ENCODE results near the gene KLRB1.
"Not testable (repeated sequence)": the region's sequence is repeated elsewhere in the genome, so short reads cannot be mapped to it uniquely, and the experiment has no call there.

The KLRB1 gene

GRCh38 chr12:9567151-9567550 lies 40.6 kb downstream of the KLRB1 start:
- H3K9me3 ChIP-seq (replicated peaks; ENCODE audit: insufficient read depth, low read length); H3K36me3 ChIP-seq (replicated peaks; ENCODE audit: insufficient read depth, low read length); H3K4me2 ChIP-seq (ENCODE audit: low read depth, low read length); H3F3A ChIP-seq (ENCODE audit: insufficient read depth, low read length); H3K4me3 ChIP-seq (ENCODE audit: low read length); H3K79me2 ChIP-seq (ENCODE audit: low read length); H3K27me3 ChIP-seq (replicated peaks; ENCODE audit: insufficient read depth, low read length); H3K27ac ChIP-seq (ENCODE audit: low read length); H2AFZ ChIP-seq (ENCODE audit: low read length); H3K4me1 ChIP-seq (ENCODE audit: low read length); H4K20me1 ChIP-seq (ENCODE audit: insufficient read depth, low read length); DNase-seq; H3K9me2 ChIP-seq (replicated peaks; ENCODE audit: insufficient read depth, low read length); H3K9ac ChIP-seq (ENCODE audit: low read length): not testable (repeated sequence)

GRCh38 chr12:9566113-9566512 lies 41.6 kb downstream of the KLRB1 start:
- H3K4me3 ChIP-seq (ENCODE audit: low read length); DNase-seq; H3K27ac ChIP-seq (ENCODE audit: low read length); H4K20me1 ChIP-seq (ENCODE audit: insufficient read depth, low read length); H3F3A ChIP-seq (ENCODE audit: insufficient read depth, low read length); H3K4me1 ChIP-seq (ENCODE audit: low read length); H3K9ac ChIP-seq (ENCODE audit: low read length); H3K4me2 ChIP-seq (ENCODE audit: low read depth, low read length); H3K9me3 ChIP-seq (replicated peaks; ENCODE audit: insufficient read depth, low read length); H2AFZ ChIP-seq (ENCODE audit: low read length); H3K79me2 ChIP-seq (ENCODE audit: low read length); H3K27me3 ChIP-seq (replicated peaks; ENCODE audit: insufficient read depth, low read length); H3K9me2 ChIP-seq (replicated peaks; ENCODE audit: insufficient read depth, low read length); H3K36me3 ChIP-seq (replicated peaks; ENCODE audit: insufficient read depth, low read length): not testable (repeated sequence)

- not testable (repeated sequence) for H3K27me3 ChIP-seq (replicated peaks; ENCODE audit: insufficient read depth, low read length); H3K79me2 ChIP-seq (ENCODE audit: low read length); H3F3A ChIP-seq (ENCODE audit: insufficient read depth, low read length); H4K20me1 ChIP-seq (ENCODE audit: insufficient read depth, low read length); H3K9me3 ChIP-seq (replicated peaks; ENCODE audit: insufficient read depth, low read length); H3K4me1 ChIP-seq (ENCODE audit: low read length); H3K4me3 ChIP-seq (ENCODE audit: low read length); H2AFZ ChIP-seq (ENCODE audit: low read length); H3K9me2 ChIP-seq (replicated peaks; ENCODE audit: insufficient read depth, low read length); H3K4me2 ChIP-seq (ENCODE audit: low read depth, low read length); H3K36me3 ChIP-seq (replicated peaks; ENCODE audit: insufficient read depth, low read length); H3K9ac ChIP-seq (ENCODE audit: low read length)
- peak overlapping the region; percentile 44; the same call in 1 of the 2 replicates for H3K27ac ChIP-seq (ENCODE audit: low read length)
- peak; percentile 94 for DNase-seq
These were observed 43.3 kb downstream of the KLRB1 start for GRCh38 chr12:9564418-9564817.

GRCh38 chr12:9562841-9563453 lies 44.8 kb downstream of the KLRB1 start:
- H3K36me3 ChIP-seq (replicated peaks; ENCODE audit: insufficient read depth, low read length); H3K4me1 ChIP-seq (ENCODE audit: low read length); DNase-seq; H3K9ac ChIP-seq (ENCODE audit: low read length); H2AFZ ChIP-seq (ENCODE audit: low read length); H4K20me1 ChIP-seq (ENCODE audit: insufficient read depth, low read length); H3K4me3 ChIP-seq (ENCODE audit: low read length); H3K27ac ChIP-seq (ENCODE audit: low read length); H3K9me2 ChIP-seq (replicated peaks; ENCODE audit: insufficient read depth, low read length); H3K27me3 ChIP-seq (replicated peaks; ENCODE audit: insufficient read depth, low read length); H3K4me2 ChIP-seq (ENCODE audit: low read depth, low read length); H3F3A ChIP-seq (ENCODE audit: insufficient read depth, low read length); H3K79me2 ChIP-seq (ENCODE audit: low read length); H3K9me3 ChIP-seq (replicated peaks; ENCODE audit: insufficient read depth, low read length): not testable (repeated sequence)

- not testable (repeated sequence) for H3K9ac ChIP-seq (ENCODE audit: low read length); H3F3A ChIP-seq (ENCODE audit: insufficient read depth, low read length); H3K9me2 ChIP-seq (replicated peaks; ENCODE audit: insufficient read depth, low read length); H3K4me1 ChIP-seq (ENCODE audit: low read length); H3K27me3 ChIP-seq (replicated peaks; ENCODE audit: insufficient read depth, low read length); H2AFZ ChIP-seq (ENCODE audit: low read length); H3K79me2 ChIP-seq (ENCODE audit: low read length); H3K27ac ChIP-seq (ENCODE audit: low read length); H3K9me3 ChIP-seq (replicated peaks; ENCODE audit: insufficient read depth, low read length); H4K20me1 ChIP-seq (ENCODE audit: insufficient read depth, low read length); H3K4me3 ChIP-seq (ENCODE audit: low read length); H3K36me3 ChIP-seq (replicated peaks; ENCODE audit: insufficient read depth, low read length); DNase-seq; H3K4me2 ChIP-seq (ENCODE audit: low read depth, low read length)
These were observed 62.2 kb downstream of the KLRB1 start for GRCh38 chr12:9545489-9545888.

All from MM.1S (cell line).